ENCODE measurements around the gene BAHCC1. TPM values are rescaled to one million over a fixed set of nuclear protein-coding genes. Genes with fewer than 3 reads are reported as not detected.
A peak's percentile ranks its signal among the peaks of the same experiment; 100 is the strongest.

Gene BAHCC1
- total and polyA plus RNA-seq, 9 of the 15 experiments (the other 6 are each of a cell fraction or from before 2014, with no cell fraction given): 0.14 to 26.9 (median 5.0) TPM

- Histone ChIP-seq H2AFZ (ENCODE audit: low read depth, low read length) (no peak overlapping the region), H3K4me3 (no peak overlapping the region), H3K4me2 (ENCODE audit: insufficient read depth, low read length) (no peak overlapping the region), H3K27me3 (ENCODE audit: control insufficient read depth in 2 of 2, insufficient read depth in 2 of 2, low read length in 2 of 2) (no peaks in the 10 kb centered on the region), H3K27ac (ENCODE audit: extremely low read depth, low read depth, low read length) (no peak overlapping the region; the same call in 2 of the 3 replicates), H3K36me3 (ENCODE audit: control insufficient read depth, insufficient read depth, low read length) (peaks cover 9% of the 10 kb centered on the region; the same call in 2 of the 3 replicates), H3K4me1 (replicated peaks in 1 of 2; ENCODE audit: control insufficient read depth in 2 of 2, insufficient read depth in 2 of 2, low read length in 2 of 2) (peaks cover 27 to 88% of the 10 kb centered on the region in 2 experiments), H4K20me1 (replicated peaks; ENCODE audit: control insufficient read depth, insufficient read depth, low read length) (no peaks in the 10 kb centered on the region; the same call in 1 of the 2 replicates), H3K9ac (ENCODE audit: insufficient read depth in 1 of 2, low read depth in 2 of 2, low read length in 2 of 2) (peak overlapping the region in 1 of 2 experiments; percentile 85; a peak in 2 of 4 replicates), H3K79me2 (ENCODE audit: control insufficient read depth, insufficient read depth, low read length) (peaks cover 26% of the 10 kb centered on the region), H3K9me3 (replicated peaks; ENCODE audit: control insufficient read depth, insufficient read depth, low read depth, low read length) (no peaks in the 10 kb centered on the region), H3K9me1 (ENCODE audit: control insufficient read depth, insufficient read depth, low read length) (no peaks in the 10 kb centered on the region)
- intact Hi-C loops (cut with micrococcal nuclease): no loop called here
- no peak for TF ChIP-seq FOXM1 (IDR thresholded peaks at IDR 0.05; ENCODE audit: low read depth)
- TF ChIP-seq FOXM1 (CRISPR knock-in tag; IDR thresholded peaks at IDR 0.05; ENCODE audit: low read depth): no peak
- TF ChIP-seq MTA2 (IDR thresholded peaks at IDR 0.05; ENCODE audit: low read depth): no peak
- no peak for TF ChIP-seq FOSL1 (tag; conservative IDR thresholded peaks at IDR 0.05)
- no peak for TF ChIP-seq GABPA (tag; conservative IDR thresholded peaks at IDR 0.05; ENCODE audit: low read depth)
- TF ChIP-seq ZNF507 (tag; conservative IDR thresholded peaks at IDR 0.05): no peak
- no peak for TF ChIP-seq TGIF2 (CRISPR knock-in tag; IDR thresholded peaks at IDR 0.05)
- TF ChIP-seq CBFB (CRISPR knock-in tag; IDR thresholded peaks at IDR 0.05): no peak
- TF ChIP-seq, protein P1, sequence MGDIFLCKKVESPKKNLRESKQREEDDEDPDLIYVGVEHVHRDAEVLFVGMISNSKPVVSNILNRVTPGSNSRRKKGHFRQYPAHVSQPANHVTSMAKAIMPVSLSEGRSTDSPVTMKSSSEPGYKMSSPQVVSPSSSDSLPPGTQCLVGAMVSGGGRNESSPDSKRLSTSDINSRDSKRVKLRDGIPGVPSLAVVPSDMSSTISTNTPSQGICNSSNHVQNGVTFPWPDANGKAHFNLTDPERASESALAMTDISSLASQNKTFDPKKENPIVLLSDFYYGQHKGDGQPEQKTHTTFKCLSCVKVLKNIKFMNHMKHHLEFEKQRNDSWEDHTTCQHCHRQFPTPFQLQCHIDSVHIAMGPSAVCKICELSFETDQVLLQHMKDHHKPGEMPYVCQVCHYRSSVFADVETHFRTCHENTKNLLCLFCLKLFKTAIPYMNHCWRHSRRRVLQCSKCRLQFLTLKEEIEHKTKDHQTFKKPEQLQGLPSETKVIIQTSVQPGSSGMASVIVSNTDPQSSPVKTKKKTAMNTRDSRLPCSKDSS (IDR thresholded peaks at IDR 0.05; ENCODE audit: low read depth, partially characterized antibody): no peak
- no peak for TF ChIP-seq SAFB2 (IDR thresholded peaks at IDR 0.05; ENCODE audit: borderline replicate concordance, low read depth, low read length, severe bottlenecking)
- no peak for TF ChIP-seq FOXA1 (IDR thresholded peaks at IDR 0.05; ENCODE audit: borderline replicate concordance)
- TF ChIP-seq FOXP1 (CRISPR knock-in tag; IDR thresholded peaks at IDR 0.05): no peak
- in situ Hi-C loops (cut with MboI): no loop called here
- FAIRE-seq: no peak
- BruUV-seq (replicated peaks): no TSS peak
- WGBS (ENCODE audit: insufficient coverage, low coverage, missing lambda C conversion rate): 46% methylated on average over 10 of the region's 10 CpGs
- ATAC-seq: no peak
- ChIA-PET POLR2A (interaction anchor here (0.6 kb wide), 1 partner anchor 10 kb away, joined by 3 read pairs; no protein-coding TSS in a partner anchor), CTCF (ENCODE audit: low intra/inter-chr PET ratio) (no interaction called here)
- no peak for DNase-seq (ENCODE audit: extremely low read depth in 1 of 4, low spot score in 3 of 4)
Observed at GRCh38 chr17:81389585-81389984, 5.7 kb upstream of the BAHCC1 start.
